ENCODE measurements around the gene GABRP. TPM values are rescaled to one million over a fixed set of nuclear protein-coding genes. Genes with fewer than 3 reads are reported as not detected.

GABRP gene
- polyA plus RNA-seq, 1 donor (not counting 4 experiments of a cell fraction or from before 2014, with no cell fraction given), result 0.18 TPM

DNA sequence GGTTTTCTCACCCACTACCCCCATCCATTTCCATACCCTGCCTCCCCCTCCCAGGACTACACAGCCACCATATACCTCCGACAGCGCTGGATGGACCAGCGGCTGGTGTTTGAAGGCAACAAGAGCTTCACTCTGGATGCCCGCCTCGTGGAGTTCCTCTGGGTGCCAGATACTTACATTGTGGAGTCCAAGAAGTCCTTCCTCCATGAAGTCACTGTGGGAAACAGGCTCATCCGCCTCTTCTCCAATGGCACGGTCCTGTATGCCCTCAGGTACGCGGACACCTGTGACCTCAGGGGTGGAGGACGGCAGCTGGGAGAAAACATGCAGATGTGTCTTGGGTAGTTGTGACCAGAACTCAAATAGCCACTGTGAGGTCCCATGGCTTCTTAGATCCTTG, 11.6 kb downstream of the GABRP start:
- DNase-seq (ENCODE audit: low read depth, low spot score) (no peak), FAIRE-seq (no peak)
- no peak overlapping the region for H3K27ac ChIP-seq (ENCODE audit: control insufficient read depth, insufficient read depth, low read length)
- H3K4me2 ChIP-seq (ENCODE audit: control insufficient read depth, extremely low read depth, insufficient read depth, low read depth, low read length), result no peak overlapping the region
- dilution Hi-C loops (cut with MboI; ENCODE audit: extremely low pct_ligation_motif_present, low sequenced_read_pairs), result no loop called here
- no peaks in the 10 kb centered on the region for H3K27me3 ChIP-seq (ENCODE audit: control insufficient read depth, extremely low read depth, insufficient read depth, low read length)
- H3K36me3 ChIP-seq (ENCODE audit: control insufficient read depth in 2 of 2, extremely low read depth in 1 of 2, insufficient read depth in 2 of 2, low read length in 2 of 2), result no peaks in the 10 kb centered on the region
- H3K4me3 ChIP-seq (ENCODE audit: control insufficient read depth in 2 of 3, extremely low read depth in 1 of 3, insufficient read depth in 2 of 3, low read depth in 1 of 3, low read length in 3 of 3), result no peak overlapping the region
- H2AFZ ChIP-seq (ENCODE audit: control insufficient read depth, low read length), result no peak overlapping the region
- H3K9me1 ChIP-seq (ENCODE audit: control insufficient read depth, extremely low read depth, insufficient read depth, low read length), result no peaks in the 10 kb centered on the region
- H4K20me1 ChIP-seq (ENCODE audit: control insufficient read depth, extremely low read depth, insufficient read depth, low read length), result no peaks in the 10 kb centered on the region
- no peaks in the 10 kb centered on the region for H3K4me1 ChIP-seq (ENCODE audit: control insufficient read depth, extremely low read depth, insufficient read depth, low read length)
- H3K9me3 ChIP-seq (ENCODE audit: control insufficient read depth, low read depth, low read length), result no peaks in the 10 kb centered on the region
- no peaks in the 10 kb centered on the region for H3K79me2 ChIP-seq (ENCODE audit: control insufficient read depth, insufficient read depth, low read length)
- no peak overlapping the region for H3K9ac ChIP-seq (ENCODE audit: control insufficient read depth, extremely low read depth, insufficient read depth, low read length)
- TF ChIP-seq EZH2 (IDR thresholded peaks at IDR 0.05; ENCODE audit: low read length) (no peak), CTCF (optimal IDR thresholded peaks at IDR 0.05 in 1 of 3, IDR thresholded peaks at IDR 0.05 in 1 of 3, conservative IDR thresholded peaks at IDR 0.05 in 1 of 3; ENCODE audit: extremely low read depth in 1 of 3, insufficient read depth in 2 of 3, low read length in 3 of 3) (no peak)

- no peaks in the 10 kb centered on the region for H3K79me2 ChIP-seq (ENCODE audit: control insufficient read depth, insufficient read depth, low read length)
- no peak overlapping the region for H3K4me2 ChIP-seq (ENCODE audit: control insufficient read depth, extremely low read depth, insufficient read depth, low read depth, low read length)
- DNase-seq (ENCODE audit: low read depth, low spot score) (no peak), FAIRE-seq (no peak)
- no peak overlapping the region for H2AFZ ChIP-seq (ENCODE audit: control insufficient read depth, low read length)
- dilution Hi-C loops (cut with MboI; ENCODE audit: extremely low pct_ligation_motif_present, low sequenced_read_pairs), result no loop called here
- no peak overlapping the region for H3K9ac ChIP-seq (ENCODE audit: control insufficient read depth, extremely low read depth, insufficient read depth, low read length)
- no peak for TF ChIP-seq EZH2 (IDR thresholded peaks at IDR 0.05; ENCODE audit: low read length)
- no peak for TF ChIP-seq CTCF (optimal IDR thresholded peaks at IDR 0.05 in 1 of 3, IDR thresholded peaks at IDR 0.05 in 1 of 3, conservative IDR thresholded peaks at IDR 0.05 in 1 of 3; ENCODE audit: extremely low read depth in 1 of 3, insufficient read depth in 2 of 3, low read length in 3 of 3)
- no peaks in the 10 kb centered on the region for H3K4me1 ChIP-seq (ENCODE audit: control insufficient read depth, extremely low read depth, insufficient read depth, low read length)
- H3K9me1 ChIP-seq (ENCODE audit: control insufficient read depth, extremely low read depth, insufficient read depth, low read length), result no peaks in the 10 kb centered on the region
- no peaks in the 10 kb centered on the region for H4K20me1 ChIP-seq (ENCODE audit: control insufficient read depth, extremely low read depth, insufficient read depth, low read length)
- H3K9me3 ChIP-seq (ENCODE audit: control insufficient read depth, low read depth, low read length), result no peaks in the 10 kb centered on the region
- no peak overlapping the region for H3K4me3 ChIP-seq (ENCODE audit: control insufficient read depth in 2 of 3, extremely low read depth in 1 of 3, insufficient read depth in 2 of 3, low read depth in 1 of 3, low read length in 3 of 3)
- H3K36me3 ChIP-seq (ENCODE audit: control insufficient read depth in 2 of 2, extremely low read depth in 1 of 2, insufficient read depth in 2 of 2, low read length in 2 of 2), result no peaks in the 10 kb centered on the region
- H3K27ac ChIP-seq (ENCODE audit: control insufficient read depth, insufficient read depth, low read length), result no peak overlapping the region
- H3K27me3 ChIP-seq (ENCODE audit: control insufficient read depth, extremely low read depth, insufficient read depth, low read length), result no peaks in the 10 kb centered on the region
These were observed 22.1 kb downstream of the GABRP start for GRCh38 chr5:170805666-170806065.
